Neural progenitor cell (in vitro differentiated cells): ENCODE results near the gene LRP1B.

Source experiments
- EZH2 ChIP-seq: fragments of 200-600 bp; sonication (generic); IDR thresholded peaks from 2 replicates; pipeline ENCODE4 v1.6.1; 2017; ENCODE audit warnings: antibody characterized with exemption, mild to moderate bottlenecking, moderate library complexity
- TF ChIP-seq, protein P1 (sequence below): fragments of 200-600 bp; sonication (generic); IDR thresholded peaks from 2 replicates; pipeline ENCODE4 v1.5.1; 2017; ENCODE audit warnings: antibody characterized with exemption, mild to moderate bottlenecking

DNA sequence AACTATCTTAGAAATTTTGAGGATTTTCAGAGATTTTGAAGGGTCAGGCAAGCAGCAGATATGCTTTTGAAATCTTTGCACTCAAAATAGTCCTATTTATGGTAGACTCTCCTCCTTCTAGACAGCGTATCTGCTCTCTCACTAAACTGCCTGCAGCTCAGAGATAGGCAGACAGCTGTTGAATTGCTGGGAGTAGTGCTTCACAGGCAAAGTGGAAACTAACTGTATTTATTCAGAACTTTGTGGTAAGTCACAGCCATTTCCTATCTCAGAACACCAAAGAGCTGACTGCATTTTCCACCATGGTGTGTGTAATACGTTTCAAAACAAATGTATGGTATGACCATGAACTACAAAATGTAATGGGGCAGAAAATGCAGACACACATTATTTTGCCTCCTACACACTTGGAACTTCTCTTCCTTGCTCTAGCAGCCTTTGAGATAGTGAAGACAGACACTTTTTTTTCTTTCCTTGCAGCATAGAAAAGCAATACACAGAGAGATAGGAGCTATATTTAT lies 352.4 kb downstream of the LRP1B start:
- TF ChIP-seq, protein P1, sequence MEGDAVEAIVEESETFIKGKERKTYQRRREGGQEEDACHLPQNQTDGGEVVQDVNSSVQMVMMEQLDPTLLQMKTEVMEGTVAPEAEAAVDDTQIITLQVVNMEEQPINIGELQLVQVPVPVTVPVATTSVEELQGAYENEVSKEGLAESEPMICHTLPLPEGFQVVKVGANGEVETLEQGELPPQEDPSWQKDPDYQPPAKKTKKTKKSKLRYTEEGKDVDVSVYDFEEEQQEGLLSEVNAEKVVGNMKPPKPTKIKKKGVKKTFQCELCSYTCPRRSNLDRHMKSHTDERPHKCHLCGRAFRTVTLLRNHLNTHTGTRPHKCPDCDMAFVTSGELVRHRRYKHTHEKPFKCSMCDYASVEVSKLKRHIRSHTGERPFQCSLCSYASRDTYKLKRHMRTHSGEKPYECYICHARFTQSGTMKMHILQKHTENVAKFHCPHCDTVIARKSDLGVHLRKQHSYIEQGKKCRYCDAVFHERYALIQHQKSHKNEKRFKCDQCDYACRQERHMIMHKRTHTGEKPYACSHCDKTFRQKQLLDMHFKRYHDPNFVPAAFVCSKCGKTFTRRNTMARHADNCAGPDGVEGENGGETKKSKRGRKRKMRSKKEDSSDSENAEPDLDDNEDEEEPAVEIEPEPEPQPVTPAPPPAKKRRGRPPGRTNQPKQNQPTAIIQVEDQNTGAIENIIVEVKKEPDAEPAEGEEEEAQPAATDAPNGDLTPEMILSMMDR, result no peak
- TF ChIP-seq EZH2, result no peak
